GM21619 (cell line): ENCODE measurements around the gene PARD3.
"Not testable (repeated sequence)": the region's sequence is repeated elsewhere in the genome, so short reads cannot be mapped to it uniquely, and the experiment has no call there.

ENCODE experiments used
- ATAC-seq: cut with Tn5 transposase; IDR thresholded peaks from one replicate; pipeline ENCODE4 v1.9.1; 2021; ENCODE audit not compliant: unreplicated experiment

PARD3 gene

GRCh38 chr10:34654211-34654610, 160.9 kb downstream of the PARD3 start:
- no peak for ATAC-seq

DNA sequence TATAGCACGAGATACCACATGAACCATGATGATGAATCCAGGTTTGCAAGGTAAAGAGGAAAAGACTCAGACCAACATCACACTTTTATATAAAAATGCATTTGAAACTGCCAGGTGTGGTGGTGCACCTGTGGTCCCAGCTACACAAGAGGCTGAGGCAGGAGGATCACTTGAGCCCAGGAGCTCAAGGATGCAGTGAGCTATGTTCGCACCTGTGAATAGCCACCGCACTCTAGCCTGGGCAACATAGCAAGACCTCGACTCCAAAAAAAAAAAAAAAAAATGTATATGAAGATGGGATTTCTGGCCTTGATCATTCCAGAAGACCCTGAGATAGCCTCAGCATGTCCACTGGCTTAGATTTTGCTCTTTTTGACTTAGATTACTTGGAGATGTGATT, 161.6 kb downstream of the PARD3 start:
- ATAC-seq: no peak

DNA sequence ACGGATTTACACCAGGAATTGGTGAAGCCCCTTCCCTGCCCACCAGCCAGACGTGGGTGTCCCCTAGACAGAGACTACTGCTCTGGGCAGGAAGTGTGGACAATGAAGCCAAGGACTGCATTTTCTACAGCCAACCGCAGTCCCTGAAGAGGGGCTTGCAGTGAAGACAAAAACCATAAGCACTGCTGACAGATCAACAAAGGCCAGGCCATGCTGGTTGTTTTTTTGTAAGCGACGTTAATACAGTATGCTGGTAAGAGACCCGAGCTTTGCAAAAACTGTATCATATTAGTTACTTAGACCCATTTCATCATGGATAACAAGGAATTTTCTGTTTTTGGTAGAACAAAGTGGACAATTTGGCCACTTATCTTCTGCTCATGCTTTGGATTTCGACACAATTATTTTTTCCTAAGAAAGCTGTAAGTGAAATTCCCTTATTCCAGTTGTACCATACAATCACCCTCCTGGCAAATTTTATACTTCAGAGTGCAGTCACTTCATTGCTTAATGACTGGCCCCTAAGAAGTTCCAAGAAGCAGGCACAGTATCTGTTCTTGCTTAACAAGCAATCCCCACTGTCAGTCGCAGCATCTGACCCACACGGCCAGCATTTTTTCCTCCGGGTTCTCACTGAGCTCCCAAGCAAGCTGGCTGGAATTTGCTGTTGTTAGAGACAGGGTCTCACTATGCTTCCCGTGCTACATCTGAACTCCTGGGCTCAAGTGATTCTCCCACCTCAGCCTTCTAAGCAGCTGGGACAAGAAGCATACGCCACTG, 163.5 kb downstream of the PARD3 start:
- no peak for ATAC-seq

- no peak for ATAC-seq
These were observed 164.9 kb downstream of the PARD3 start for GRCh38 chr10:34650156-34650555.

DNA sequence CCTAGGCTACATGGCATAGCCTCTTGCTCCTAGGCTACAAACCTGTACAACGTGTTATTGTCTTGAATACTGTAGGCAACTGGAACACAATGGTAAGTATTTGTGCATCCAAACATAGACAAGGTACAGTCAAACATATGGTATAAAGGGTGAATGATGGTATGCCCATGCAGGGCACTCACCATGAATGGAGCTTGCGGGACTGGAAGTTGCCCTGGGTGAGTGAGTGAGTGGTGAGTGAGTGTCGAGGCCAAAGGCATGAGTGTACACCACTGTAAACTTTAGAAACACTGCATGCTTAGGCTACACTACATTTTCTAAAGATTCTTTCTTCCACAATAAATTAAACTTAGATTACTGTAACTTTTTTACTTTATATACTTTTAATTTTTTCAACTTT, 165.7 kb downstream of the PARD3 start:
- ATAC-seq: no peak

DNA sequence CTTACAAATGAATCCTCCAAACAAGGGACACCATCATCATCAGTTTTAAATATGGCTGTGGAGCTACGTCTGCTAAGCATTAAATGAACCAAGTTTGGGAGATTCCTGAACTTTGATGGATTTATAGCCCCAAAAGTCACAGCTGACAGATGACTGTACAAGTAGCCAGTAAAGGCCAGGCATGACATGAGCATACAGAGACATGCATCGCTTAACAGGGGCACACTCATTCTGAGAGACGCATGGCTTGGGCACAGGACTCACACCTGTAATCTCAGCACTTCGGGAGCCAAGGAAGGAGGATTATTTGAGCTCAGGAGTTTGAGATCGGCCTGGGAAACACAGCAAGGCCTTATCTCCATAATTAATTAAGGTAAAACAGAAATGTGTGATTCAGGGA, 166.2 kb downstream of the PARD3 start:
- ATAC-seq: no peak

DNA sequence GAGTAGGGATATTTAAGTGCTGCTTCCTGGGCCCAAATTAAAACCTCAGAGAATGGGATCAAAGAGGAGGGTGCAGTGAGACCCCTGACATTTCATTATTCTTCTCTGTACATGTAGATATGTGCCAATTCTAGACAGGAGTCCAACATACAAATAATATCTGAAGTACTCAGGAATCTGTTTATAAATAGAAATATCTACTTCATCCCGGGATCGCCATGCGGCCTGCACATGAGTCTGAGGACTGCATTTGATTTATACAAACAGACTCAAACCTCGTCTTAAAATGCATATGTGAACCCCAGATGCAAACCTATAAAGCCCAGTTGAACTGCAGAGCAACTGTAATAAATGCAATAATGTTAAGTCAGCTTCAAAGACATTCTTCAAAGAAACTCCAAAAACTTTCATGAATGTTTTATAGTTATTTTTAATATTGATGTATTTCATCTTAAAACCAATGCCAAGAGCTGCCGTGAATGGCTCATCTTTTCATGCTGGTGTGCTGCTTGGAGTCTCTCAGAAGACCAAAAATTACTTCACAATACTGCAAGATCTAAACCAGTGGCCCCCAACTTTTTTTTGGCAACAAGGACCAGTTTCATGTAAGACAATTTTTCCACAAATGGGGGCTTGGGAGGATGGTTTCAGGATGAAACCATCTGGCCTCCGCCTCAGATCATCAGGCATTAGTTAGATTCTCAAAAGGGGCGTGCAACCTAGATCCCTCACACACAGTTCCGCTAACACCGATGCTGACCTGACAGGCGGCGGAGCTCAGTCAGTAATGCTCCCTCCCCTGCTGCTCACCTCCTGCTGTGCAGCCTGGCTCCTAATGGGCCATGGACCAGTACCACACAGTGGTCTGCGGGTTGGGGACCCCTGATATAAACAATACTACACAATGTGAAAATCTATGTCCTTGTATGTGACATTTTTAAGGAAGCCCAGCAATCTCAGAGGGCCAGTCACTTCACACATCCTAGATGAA, 166.9 kb downstream of the PARD3 start:
- no peak for ATAC-seq

- ATAC-seq: no peak
These were observed 167.9 kb downstream of the PARD3 start for GRCh38 chr10:34647160-34647559.

DNA sequence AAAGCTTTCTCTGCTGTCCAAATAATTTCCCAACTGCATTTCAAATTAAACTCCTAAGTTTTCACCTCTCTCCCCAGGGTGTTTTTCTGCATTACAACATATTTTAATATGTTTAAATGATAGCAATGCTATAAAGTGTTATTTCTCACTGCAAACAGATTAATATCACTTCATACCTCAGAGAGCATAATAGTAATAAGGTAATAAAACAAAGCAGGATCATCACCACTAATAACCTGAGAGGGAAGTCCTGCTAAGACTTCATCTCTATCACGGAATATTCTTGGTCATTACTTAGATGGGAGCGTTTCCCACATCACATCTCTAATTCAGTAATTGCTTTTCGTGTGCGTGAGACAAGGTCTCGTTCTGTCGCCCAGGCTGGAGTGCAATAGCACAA, 168.8 kb downstream of the PARD3 start:
- no peak for ATAC-seq

- not testable (repeated sequence) for ATAC-seq
These were observed 170.3 kb downstream of the PARD3 start for GRCh38 chr10:34644815-34645214.

DNA sequence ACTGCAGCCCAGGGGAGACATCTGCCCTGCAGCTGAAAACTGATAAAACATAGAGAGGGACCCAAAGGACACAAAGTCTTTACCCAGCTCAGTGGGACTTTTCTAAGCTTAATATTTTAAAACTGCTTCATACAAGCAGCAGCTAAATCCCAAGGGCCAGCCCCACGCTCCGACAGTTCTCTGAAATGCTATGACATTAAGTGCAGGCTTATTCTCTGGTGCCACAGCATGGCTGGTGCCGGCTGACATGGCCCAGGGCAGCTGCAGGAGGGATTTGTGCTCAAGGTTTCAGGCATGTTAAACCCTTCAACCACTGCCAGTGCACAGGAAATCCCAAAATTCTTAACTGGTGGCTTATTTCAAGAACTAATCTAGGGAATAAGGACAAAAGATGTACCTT, 170.9 kb downstream of the PARD3 start:
- ATAC-seq: no peak

- ATAC-seq: no peak
These were observed 171.5 kb downstream of the PARD3 start for GRCh38 chr10:34643620-34644019.

DNA sequence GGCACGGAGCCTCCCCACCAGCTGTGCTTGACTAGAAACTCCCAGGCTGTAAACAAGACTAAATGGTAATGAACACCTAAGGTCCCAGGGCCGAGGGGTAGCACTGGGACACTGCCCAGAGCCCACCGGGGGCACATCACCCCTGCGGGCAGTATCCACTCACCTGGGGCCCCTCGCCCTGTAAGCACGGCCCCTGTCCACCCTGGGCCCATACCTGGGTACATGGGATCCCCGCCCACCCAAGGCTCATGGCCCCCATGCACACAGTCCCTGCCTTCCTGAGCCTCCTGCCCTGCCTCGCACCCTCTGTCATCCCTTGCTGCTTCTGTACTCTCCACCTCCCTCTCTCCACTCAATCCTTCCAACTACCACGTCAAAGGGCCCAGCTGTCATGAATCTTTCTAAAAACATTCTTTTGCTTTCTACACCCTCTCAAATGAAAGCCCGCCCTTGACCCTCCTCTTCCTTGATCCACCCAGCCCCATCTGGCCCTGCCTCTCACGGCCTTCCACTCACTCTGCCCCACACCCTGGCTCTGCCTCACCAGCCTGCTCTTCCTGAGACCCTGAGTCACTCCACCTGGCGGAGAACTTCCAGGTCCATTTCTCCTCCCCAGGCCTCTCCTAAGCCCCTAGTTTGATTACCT, 173.1 kb downstream of the PARD3 start:
- no peak for ATAC-seq

- no peak for ATAC-seq
These were observed 173.8 kb downstream of the PARD3 start for GRCh38 chr10:34641147-34641912.

- no peak for ATAC-seq
These were observed 176.6 kb downstream of the PARD3 start for GRCh38 chr10:34638406-34639054.

GRCh38 chr10:34637418-34637911, 177.6 kb downstream of the PARD3 start:
- ATAC-seq: peak; percentile 86

GRCh38 chr10:34635111-34635510, 180.0 kb downstream of the PARD3 start:
- ATAC-seq: no peak

- ATAC-seq: no peak
These were observed 181.7 kb downstream of the PARD3 start for GRCh38 chr10:34633374-34633773.

DNA sequence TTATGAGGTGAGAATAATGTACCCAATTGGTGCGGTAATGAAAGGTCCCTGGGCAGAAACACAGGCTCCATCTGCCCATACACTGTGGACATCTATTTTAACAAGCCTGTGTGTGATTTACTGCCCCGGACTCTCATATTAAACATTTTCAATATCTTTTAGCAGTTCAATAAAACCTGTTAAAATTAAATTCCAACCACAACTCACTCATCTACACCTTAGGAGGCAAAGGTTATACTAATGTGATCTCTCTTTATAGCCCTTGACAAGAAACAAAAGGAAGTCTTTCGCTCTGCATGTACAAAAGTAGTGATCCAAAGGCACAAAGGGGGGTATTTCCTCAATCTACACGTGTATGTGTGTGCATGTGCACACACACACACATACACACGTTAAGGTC, 186.0 kb downstream of the PARD3 start:
- ATAC-seq: no peak

DNA sequence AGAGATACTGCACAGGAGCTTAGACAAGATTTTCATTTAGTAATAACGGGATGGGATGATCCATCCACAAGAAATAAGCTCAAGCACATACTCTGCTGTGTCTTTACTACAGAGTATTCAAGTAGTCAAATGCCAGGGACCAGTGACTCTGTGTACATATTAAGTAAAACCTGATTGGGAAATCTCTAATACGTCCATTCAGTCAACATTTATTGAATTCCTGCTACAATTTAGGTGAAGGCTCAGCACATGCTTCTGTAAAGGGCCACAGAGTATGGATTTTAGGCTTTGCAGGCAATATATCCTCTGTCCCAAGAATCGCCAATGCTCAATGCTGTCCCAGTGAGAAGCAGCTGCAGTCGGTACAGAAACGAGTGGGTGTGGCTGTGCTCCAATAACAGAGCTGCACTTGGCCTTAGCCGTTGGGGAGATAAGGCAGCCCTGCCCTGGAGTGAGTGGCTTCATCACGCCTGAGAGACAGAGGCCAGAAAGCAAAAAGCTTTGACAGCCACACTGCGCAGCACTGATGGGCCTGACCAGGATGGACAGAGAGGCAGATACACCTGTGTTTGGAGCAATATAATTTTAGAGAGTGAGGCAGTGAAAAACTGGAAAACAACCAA, 186.8 kb downstream of the PARD3 start:
- ATAC-seq: no peak
